Transverse colon (tissue), 4 donors: ENCODE measurements around the gene MUC6.

ENCODE experiments used
- EP300 ChIP-seq: sonication (generic); formaldehyde crosslinking; IDR thresholded peaks from one replicate; pipeline ENCODE4 v1.6.1; 2017; ENCODE audit warnings: antibody characterized with exemption, low read depth
- POLR2A ChIP-seq: fragments of 450-650 bp; IDR thresholded peaks from one replicate; pipeline ENCODE4 v1.6.1; 2016; ENCODE audit warnings: antibody characterized with exemption, mild to moderate bottlenecking, moderate library complexity
- POLR2AphosphoS5 ChIP-seq, 3 donors: sonication (generic); formaldehyde crosslinking; IDR thresholded peaks; one replicate each; pipeline ENCODE4 v1.6.1; 2016; ENCODE audit warnings: antibody characterized with exemption in 3 of 3
- TF ChIP-seq, protein P1 (sequence below), 5 experiments: fragments of 200-600 bp in 3 of 5; fragments of 450-650 bp in 2 of 5; sonication (generic) in 3 of 5; IDR thresholded peaks; 1 replicate in 2 of 5; 2 replicates in 3 of 5; pipeline ENCODE4 v1.5.1; 2016 to 2017; ENCODE audit warnings: antibody characterized with exemption in 5 of 5, inconsistent platforms in 3 of 5, mild to moderate bottlenecking in 2 of 5, moderate library complexity in 1 of 5

GRCh38 chr11:999009-999408 lies 37.5 kb downstream of the MUC6 start:
- TF ChIP-seq, protein P1, sequence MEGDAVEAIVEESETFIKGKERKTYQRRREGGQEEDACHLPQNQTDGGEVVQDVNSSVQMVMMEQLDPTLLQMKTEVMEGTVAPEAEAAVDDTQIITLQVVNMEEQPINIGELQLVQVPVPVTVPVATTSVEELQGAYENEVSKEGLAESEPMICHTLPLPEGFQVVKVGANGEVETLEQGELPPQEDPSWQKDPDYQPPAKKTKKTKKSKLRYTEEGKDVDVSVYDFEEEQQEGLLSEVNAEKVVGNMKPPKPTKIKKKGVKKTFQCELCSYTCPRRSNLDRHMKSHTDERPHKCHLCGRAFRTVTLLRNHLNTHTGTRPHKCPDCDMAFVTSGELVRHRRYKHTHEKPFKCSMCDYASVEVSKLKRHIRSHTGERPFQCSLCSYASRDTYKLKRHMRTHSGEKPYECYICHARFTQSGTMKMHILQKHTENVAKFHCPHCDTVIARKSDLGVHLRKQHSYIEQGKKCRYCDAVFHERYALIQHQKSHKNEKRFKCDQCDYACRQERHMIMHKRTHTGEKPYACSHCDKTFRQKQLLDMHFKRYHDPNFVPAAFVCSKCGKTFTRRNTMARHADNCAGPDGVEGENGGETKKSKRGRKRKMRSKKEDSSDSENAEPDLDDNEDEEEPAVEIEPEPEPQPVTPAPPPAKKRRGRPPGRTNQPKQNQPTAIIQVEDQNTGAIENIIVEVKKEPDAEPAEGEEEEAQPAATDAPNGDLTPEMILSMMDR (IDR thresholded peaks at IDR 0.05), result no peak
- TF ChIP-seq POLR2AphosphoS5 (IDR thresholded peaks at IDR 0.05) (no peak), POLR2A (no peak), EP300 (no peak)
